NK-92 treated with Interleukin-12 subunit alpha and Interleukin-12 subunit beta, amount 100 ng/mL, for 24 hours (cell line): ENCODE data around the gene MIEF1.
A peak's percentile ranks its signal among the peaks of the same experiment; 100 is the strongest.
"Not testable (repeated sequence)": the region's sequence is repeated elsewhere in the genome, so short reads cannot be mapped to it uniquely, and the experiment has no call there.

Source experiments
- DNase-seq: peaks from one replicate; lab custom pipeline; 2025; lab: John Stamatoyannopoulos, UW

MIEF1 gene

DNA sequence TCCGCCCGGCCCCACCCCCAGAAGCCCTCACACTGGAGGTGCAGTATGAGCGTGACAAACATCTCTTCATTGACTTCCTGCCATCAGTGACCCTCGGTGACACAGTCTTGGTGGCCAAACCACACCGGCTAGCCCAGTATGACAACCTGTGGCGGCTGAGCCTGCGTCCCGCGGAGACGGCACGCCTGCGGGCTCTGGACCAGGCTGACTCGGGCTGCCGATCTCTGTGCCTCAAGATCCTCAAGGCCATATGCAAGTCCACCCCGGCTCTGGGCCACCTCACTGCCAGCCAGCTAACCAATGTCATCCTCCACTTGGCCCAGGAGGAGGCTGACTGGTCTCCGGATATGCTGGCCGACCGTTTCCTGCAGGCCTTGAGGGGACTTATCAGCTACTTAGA, 11.7 kb downstream of the MIEF1 start:
- no peak for DNase-seq

DNA sequence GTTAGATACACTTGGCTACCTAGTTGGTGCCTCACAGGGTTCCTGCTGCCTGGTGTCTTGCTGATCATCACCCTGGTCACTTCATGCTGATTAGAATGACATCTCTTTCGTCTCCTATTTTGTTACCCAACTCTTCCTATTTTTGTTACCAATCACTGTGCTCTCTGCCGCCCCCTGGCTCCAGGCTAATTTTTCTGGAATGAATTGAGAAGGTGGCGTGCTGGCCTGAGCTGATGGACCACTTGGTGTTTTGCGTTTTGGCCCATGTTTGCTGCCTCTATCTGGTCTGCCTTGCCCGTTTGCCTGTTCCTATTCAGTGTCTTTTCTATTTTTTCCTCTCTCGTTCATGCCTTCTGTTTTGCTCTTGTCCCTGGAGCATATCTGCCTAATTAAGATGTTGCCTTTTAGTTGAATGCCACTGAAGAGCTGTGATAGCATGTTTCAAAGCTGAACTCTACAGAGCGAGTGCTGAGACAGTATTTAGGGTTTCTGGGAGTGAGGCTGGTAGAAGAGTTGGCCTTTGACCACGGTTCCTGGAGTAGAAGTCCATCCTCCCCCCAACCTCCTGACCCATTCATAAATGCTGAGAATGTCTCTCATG, 12.4 kb downstream of the MIEF1 start:
- no peak for DNase-seq

DNA sequence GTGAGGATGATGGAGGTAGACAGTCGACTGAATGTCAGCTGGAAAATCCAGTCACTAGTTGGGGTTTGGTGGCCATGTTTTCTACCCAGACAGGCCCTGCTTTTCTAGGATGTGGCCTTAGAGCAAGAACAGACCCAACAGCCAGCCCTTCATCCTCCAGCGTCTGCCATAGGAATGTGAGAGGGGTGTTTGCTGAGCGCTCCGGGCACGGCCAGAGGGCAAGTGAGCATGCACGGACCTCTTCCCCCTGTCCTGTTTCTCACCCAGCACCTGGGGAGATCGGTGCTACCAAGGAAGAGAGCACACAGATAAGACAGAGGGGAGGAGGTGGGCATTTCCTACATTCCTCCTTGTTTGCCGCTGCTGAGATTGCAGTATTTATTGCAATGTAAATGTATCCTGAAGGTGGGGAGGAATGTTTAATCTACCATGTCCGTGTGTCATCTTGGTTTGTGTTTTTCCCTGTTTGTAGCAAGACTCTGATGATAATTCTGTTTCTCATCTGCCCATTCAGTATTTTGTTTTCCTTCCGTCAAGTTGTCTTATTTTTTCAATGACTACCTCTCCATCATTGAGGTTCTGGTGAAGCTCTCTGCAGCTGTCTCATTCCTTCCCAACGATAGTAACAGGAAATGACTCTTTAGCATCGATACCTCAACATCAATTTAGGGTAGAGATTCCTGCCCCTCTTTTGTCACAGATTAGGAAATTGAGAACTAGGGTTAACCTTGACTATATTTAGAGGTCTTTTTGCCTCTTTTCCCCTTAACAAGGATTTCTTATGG, 13.4 kb downstream of the MIEF1 start:
- DNase-seq = no peak

DNA sequence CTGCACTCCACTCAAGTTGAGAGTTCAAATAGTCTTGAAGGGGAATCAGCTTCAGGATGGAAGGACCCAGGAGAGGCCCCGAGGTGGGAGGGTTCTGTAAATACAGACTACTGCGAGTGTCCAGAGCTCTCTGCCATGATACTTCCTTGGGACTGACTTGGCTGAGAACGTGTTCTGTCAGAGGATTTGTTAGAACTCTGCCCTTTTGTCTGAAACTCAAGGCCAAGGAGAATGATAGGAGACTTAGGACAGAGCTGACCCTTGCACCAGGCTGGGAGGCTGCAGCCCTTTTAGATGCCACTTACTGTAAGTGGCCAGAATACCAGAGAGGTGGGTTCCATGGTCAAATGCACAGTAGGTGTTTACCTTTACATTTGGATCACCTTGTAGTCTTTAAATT, 15.4 kb downstream of the MIEF1 start:
- DNase-seq = no peak

DNA sequence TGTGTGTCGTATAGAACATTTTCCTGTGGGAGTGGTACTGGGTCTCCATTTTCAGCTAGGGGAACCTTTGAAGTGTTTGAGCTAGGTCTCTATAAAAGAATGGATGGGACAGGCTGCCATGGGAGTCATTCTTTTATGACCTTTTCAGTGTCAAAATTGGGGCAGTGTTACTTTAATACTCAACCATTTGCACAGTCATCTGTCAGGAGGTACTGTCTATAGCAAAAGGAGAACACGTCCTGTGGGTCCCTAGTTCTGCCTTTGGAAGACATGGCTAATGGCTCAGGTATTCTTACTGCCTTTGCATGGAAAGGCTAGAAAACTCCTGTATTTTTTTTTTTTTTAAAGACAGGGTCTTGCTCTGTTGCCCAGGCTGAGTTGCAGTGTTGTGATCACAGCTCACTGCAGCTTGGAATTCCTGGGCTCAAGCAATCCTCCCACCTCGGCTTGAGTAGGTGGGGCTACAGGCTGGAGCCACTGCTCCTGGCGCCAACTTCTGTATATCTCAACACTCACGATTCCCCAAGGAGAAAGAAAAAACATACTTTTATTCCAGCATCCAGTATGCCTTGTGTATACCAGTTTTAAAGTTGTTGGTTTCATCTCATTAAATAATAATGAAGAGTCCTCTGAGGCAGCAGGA, 16.2 kb downstream of the MIEF1 start:
- DNase-seq = no peak

DNA sequence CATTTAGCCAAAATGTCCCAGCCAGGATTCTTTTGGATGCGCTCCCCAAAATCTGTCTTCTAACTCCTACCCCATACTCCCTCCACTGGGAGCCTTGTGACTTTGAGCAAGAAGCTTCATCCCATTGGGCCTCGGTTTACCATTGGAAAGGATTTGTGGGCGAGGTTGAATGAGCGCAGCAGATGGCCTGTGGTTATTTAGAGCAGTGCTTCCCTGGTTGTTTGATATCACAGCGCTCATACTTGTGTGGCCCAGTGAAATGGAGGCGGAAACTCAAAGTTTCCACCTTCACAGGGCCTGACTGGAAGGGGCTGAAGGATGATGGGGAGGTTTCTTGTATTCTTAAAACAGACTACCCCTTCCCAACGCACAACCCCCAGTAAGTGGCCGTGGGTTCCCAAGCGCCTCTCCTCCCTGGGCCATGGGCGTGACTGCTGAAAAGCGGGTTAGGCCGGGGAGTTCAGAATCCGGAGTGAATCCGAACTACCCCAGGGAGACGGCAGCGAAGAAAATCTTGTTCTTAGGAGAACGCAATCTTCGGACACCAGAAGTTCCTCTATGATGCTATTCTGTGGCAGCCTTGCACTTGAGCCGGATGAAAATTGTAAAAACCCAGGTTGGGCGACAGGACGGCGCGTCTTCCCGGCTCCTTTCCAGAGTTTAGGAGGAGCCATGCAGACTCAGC, 17.0 kb downstream of the MIEF1 start:
- DNase-seq = no peak

DNA sequence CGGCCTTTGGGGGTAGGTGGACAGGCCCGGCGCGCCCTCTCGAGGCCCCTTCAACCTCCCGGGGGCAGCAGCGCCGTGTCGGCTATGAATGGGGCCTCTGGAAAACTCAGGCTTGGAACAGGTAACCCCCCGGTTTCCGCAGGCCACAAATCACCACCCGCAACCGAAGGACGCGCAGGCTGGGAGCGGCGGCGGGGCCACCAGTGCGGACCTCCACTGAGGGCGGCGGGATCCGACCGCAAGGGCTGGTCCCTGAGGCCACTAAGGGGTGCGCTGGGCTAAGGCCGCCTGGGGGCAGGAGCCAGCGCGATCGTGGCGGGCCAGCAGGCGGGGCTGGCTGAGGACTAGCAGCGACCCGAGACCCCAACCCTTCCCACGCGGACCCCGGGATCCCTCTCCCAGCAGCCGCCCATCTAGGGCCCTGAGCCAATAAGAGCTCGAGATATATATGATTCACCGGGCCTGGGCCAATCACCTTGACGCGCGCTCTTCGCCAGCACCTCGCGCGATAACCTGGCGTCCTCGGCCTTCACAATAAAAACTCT, 17.7 kb downstream of the MIEF1 start:
- peak; percentile 90 for DNase-seq

DNA sequence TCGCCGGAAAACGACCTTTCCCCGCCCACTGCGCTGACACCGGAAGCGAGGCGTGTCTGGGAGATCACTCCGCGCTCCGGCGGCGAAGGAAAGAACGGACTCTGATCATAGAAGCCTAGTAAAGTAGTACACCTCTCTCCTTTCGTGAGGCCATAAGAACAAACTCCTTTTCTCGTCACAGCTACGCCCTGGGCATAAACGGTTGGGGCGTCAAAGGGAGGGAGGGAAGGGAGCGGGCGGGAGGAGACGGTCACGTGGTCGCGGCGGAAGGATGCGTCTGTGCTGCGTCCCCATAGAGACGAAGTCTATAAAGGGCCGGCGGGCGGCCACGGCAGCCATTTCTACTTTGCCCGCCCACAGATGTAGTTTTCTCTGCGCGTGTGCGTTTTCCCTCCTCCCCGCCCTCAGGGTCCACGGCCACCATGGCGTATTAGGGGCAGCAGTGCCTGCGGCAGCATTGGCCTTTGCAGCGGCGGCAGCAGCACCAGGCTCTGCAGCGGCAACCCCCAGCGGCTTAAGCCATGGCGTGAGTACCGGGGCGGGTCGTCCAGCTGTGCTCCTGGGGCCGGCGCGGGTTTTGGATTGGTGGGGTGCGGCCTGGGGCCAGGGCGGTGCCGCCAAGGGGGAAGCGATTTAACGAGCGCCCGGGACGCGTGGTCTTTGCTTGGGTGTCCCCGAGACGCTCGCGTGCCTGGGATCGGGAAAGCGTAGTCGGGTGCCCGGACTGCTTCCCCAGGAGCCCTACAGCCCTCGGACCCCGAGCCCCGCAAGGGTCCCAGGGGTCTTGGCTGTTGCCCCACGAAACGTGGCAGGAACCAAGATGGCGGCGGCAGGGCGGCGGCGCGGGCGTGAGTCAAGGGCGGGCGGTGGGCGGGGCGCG, 18.4 kb downstream of the MIEF1 start, which contains the start of gene ATF4:
ATF4 (plus strand) TSS at position 337 of the 880 bp plus-strand sequence. CDS start 884 bp downstream, outside the sequence.
- peak; percentile 81 for DNase-seq

DNA sequence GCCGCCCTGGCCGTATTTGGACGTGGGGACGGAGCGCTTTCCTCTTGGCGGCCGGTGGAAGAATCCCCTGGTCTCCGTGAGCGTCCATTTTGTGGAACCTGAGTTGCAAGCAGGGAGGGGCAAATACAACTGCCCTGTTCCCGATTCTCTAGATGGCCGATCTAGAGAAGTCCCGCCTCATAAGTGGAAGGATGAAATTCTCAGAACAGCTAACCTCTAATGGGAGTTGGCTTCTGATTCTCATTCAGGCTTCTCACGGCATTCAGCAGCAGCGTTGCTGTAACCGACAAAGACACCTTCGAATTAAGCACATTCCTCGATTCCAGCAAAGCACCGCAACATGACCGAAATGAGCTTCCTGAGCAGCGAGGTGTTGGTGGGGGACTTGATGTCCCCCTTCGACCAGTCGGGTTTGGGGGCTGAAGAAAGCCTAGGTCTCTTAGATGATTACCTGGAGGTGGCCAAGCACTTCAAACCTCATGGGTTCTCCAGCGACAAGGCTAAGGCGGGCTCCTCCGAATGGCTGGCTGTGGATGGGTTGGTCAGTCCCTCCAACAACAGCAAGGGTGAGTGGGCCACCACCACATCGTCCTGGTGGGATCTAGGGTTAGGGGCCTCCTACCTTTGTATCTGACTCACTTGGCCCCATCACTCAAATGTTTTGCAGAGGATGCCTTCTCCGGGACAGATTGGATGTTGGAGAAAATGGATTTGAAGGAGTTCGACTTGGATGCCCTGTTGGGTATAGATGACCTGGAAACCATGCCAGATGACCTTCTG, 19.2 kb downstream of the MIEF1 start:
- DNase-seq = not testable (repeated sequence)

DNA sequence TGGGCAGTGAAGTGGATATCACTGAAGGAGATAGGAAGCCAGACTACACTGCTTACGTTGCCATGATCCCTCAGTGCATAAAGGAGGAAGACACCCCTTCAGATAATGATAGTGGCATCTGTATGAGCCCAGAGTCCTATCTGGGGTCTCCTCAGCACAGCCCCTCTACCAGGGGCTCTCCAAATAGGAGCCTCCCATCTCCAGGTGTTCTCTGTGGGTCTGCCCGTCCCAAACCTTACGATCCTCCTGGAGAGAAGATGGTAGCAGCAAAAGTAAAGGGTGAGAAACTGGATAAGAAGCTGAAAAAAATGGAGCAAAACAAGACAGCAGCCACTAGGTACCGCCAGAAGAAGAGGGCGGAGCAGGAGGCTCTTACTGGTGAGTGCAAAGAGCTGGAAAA, 20.0 kb downstream of the MIEF1 start:
- DNase-seq = not testable (repeated sequence)

DNA sequence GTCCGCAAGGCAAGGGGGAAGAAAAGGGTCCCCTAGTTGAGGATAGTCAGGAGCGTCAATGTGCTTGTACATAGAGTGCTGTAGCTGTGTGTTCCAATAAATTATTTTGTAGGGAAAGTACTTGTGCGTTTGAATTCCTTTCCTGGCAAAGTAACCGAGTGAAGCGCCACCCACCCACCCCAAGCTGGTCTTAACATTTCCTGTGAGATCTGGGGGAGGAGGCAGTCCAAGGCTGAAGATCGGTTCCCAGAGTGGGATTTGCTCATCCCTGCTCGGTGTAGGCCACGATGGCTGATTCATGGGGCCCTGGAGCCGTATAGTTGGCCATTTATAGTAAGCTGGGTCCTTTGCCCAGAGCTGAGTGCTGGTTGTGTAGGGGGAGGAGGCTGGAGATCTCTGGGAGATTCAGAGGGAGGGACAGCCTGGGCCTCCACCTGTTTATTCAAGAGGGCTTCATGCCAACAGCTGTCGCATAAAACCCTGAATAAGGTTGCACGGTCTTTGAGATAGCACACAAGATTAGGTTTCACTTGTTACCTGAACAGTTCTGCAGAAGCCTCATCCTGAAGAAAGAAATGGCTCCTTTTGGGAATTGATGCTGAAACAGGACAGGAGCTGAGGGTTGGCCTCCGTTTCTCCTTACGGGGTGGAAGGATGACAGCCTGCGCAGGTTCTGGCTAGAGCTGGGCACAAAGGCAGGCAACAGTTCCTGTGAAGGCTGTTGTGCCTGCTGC, 20.6 kb downstream of the MIEF1 start:
- DNase-seq = no peak

DNA sequence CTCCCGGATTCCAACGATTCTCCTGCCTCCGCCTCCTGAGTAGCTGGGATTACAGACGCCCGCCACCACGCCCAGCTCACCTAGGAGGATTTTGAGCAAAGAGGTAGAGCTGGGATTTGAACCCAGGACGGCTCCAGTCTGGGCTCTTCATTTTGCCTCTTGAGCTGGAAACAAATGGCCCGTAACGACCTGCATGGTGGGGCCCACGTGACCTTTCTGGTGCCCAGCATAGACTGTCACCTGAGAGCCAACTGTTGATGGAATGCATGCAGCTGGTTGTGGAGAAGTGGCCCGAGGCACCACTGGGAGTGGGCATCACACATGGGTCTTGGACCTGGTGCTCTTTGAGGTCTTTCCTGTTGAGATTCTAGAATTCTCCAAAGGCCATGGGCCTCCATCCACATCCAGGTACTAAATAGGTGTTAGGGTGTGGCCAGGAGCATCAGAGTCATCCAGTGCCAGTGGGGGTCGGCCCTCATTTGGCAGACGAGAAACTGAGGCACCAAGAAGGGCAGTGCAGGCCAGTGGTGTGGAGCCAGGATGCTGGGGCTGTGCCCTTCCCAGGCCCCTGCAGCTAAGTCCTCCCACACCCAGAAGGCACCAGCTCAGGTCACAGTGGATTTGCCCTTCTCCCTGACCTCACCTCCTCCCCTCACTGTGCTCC, 22.1 kb downstream of the MIEF1 start:
- DNase-seq = no peak

DNA sequence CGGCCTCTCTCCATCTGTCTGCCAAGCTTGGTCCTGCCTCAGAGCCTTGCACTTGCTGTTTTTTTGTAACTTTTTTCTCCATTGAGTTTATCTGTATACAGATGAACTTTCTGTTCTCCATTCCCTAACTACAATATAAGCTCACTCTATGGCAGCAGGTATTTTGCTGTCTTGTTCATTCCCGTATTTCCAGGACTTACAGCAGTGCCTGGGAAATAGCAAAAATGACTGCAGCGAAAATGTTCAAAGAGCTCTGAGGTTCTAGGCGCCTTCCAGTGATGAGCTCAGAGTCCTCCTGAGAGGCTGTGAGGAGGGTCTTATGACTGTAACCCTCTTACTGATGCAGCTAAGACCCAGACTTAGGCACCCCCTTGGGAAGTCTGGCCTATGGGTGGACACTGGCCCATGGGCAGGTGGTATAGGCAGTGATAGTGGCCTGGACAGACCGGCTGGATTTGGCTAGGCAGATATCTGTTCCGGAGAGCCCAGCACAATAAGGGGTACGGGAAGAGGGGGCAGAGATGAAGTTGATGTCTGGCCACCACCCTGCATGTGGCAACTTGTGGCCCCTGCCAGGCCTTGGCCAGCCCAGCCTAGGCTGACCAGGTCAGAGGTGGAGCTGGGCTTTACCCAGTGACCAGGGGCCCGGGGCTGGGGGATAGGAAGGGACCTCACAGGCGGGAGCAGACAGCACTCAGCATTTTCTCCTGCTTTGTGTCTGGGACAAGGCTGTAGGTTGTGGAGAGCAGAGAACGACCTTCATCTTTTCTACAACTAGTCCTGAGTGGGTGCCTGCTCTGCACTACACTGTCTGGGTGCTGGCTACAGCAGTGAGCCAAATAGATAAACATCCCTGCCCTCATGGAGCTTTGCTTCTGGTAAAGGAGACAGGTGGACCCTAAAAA, 22.9 kb downstream of the MIEF1 start:
- no peak for DNase-seq

DNA sequence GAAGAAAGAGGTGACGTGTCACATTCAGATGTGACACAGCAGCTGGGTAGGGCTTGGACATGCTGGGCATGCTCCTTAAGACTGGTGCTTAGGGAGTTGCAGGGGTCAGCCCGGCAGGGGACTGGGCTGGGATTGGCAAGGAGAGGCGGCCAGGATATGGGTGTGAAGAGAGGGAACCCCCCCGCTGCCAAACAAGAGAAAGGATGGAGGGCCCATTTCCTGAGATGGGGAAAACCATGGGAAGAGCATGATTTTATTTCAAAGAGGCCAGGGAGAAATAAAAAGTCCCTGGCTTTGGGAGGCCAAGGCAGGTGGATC, 23.5 kb downstream of the MIEF1 start:
- no peak for DNase-seq

DNA sequence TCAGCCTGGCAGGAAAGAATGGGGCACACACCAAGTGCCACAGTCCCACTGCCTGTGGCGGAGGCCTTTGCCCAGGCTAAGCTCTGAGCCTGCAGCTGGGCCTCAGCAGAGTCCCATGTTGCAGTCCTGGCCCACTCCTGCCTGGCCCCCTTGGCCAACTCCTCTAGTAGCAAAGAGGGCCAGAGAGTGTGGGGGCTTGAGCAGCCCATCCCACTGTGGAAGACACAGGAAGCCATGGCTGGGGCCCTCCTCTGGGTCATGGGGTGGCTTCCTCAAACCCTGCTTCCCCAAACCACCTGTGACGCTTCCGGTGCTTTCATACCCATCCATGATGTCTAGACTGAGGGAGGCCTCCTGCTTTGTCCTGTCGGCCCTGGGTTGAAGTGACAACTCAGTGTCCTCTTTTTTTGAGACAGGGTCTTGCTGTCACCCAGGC, 24.7 kb downstream of the MIEF1 start:
- DNase-seq = no peak

DNA sequence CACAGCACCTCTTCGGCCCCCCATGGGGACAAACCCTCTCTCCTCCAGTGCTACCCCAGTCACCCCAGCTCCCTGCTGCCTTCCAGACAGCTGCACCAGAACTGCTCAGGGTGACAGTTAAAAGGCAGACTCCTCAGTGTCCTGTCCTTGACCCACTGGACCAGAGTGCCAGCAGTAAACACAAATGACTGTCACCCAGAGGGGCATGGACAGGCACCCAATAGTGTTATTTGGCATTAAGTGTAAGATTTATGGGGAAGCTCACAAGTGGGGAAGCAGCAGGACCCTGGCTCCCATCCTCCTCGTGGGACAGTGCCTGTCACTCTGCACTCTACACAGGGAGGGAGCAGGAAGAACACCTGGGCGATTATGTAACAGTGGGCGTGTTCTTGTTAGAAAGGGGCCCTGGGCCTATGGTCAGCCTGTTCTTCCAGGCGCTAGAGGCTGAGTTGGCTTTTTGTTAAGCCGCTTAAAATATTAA, 25.4 kb downstream of the MIEF1 start:
- DNase-seq = no peak

DNA sequence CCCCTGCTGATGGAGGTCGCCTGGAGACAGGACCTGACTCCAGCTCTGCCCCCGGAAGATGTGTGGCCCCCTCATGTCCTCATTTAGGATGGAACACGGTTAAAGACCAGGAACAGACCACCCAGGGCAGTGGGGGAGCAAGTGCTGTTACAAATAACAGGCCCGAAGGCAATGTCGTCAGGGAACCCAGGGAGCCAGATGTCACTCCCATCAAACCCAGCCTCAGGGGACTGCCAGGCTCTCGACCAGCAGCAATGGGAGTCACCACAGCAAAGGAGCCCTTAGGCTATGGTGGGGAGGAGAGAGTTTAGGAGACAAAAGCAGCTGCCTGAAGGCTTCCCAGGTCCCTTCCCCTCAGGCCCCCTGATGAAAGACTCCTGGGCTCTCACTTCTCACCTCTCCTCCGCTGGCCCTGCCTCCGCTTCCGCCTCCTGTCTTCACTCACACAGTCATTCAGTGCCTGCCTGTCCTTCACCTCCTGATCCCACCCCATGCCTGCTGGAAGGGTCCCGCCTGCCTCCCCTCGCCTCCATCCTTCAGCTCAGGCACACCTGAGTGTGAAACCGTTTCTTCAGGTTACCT, 26.1 kb downstream of the MIEF1 start:
- no peak for DNase-seq
